Measurements from ENCODE around the gene ARPC1A. TPM values are rescaled to one million over a fixed set of nuclear protein-coding genes. Genes with fewer than 3 reads are reported as not detected.

ARPC1A gene
- polyA plus RNA-seq, 1 donor from 2014 or later: 154 TPM

DNA sequence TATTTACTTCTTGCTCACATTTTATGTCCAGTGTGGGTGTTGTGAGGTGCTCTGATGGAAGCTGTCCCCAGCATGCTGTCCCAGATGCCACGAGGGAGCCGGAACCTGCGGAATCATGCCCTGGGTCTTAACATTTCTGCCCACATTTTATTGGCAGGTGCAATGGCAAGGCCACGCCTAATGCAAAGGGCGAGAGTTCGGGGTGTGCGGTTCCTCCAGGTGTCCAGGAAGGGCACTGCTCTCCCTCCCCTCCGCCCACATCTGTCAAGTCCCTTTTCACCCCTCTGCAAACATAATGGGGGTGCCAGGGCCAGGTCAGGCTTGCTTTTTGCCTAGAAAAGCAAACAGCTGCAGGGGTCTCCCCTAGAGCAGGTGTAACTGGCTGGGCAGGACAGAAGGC is 66.3 kb downstream of the ARPC1A start:
- Histone ChIP-seq H3F3A (ENCODE audit: insufficient read depth, low read length, poor library complexity, severe bottlenecking) (no peaks in the 10 kb centered on the region), H3K4me2 (ENCODE audit: low read length) (no peak overlapping the region), H3K9ac (ENCODE audit: low read length) (peak overlapping the region; percentile 66), H2AFZ (ENCODE audit: low read depth, low read length) (no peak overlapping the region), H3K9me3 (ENCODE audit: low read length) (no peaks in the 10 kb centered on the region), H3K4me3 (ENCODE audit: low read length) (peak overlapping the region; percentile 74), H3K36me3 (ENCODE audit: insufficient read depth, low read length) (no peaks in the 10 kb centered on the region), H3K27ac (ENCODE audit: low read length) (no peak overlapping the region), H3K9me2 (ENCODE audit: insufficient read depth, low read length) (no peaks in the 10 kb centered on the region), H3K27me3 (ENCODE audit: insufficient read depth, low read depth, low read length) (no peaks in the 10 kb centered on the region), H4K20me1 (ENCODE audit: insufficient read depth) (no peaks in the 10 kb centered on the region), H3K79me2 (replicated peaks; ENCODE audit: insufficient read depth, low read length) (no peaks in the 10 kb centered on the region)
- TF ChIP-seq, protein P1, sequence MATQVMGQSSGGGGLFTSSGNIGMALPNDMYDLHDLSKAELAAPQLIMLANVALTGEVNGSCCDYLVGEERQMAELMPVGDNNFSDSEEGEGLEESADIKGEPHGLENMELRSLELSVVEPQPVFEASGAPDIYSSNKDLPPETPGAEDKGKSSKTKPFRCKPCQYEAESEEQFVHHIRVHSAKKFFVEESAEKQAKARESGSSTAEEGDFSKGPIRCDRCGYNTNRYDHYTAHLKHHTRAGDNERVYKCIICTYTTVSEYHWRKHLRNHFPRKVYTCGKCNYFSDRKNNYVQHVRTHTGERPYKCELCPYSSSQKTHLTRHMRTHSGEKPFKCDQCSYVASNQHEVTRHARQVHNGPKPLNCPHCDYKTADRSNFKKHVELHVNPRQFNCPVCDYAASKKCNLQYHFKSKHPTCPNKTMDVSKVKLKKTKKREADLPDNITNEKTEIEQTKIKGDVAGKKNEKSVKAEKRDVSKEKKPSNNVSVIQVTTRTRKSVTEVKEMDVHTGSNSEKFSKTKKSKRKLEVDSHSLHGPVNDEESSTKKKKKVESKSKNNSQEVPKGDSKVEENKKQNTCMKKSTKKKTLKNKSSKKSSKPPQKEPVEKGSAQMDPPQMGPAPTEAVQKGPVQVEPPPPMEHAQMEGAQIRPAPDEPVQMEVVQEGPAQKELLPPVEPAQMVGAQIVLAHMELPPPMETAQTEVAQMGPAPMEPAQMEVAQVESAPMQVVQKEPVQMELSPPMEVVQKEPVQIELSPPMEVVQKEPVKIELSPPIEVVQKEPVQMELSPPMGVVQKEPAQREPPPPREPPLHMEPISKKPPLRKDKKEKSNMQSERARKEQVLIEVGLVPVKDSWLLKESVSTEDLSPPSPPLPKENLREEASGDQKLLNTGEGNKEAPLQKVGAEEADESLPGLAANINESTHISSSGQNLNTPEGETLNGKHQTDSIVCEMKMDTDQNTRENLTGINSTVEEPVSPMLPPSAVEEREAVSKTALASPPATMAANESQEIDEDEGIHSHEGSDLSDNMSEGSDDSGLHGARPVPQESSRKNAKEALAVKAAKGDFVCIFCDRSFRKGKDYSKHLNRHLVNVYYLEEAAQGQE (IDR thresholded peaks at IDR 0.05; ENCODE audit: borderline replicate concordance): no peak
- TF ChIP-seq, protein P2, sequence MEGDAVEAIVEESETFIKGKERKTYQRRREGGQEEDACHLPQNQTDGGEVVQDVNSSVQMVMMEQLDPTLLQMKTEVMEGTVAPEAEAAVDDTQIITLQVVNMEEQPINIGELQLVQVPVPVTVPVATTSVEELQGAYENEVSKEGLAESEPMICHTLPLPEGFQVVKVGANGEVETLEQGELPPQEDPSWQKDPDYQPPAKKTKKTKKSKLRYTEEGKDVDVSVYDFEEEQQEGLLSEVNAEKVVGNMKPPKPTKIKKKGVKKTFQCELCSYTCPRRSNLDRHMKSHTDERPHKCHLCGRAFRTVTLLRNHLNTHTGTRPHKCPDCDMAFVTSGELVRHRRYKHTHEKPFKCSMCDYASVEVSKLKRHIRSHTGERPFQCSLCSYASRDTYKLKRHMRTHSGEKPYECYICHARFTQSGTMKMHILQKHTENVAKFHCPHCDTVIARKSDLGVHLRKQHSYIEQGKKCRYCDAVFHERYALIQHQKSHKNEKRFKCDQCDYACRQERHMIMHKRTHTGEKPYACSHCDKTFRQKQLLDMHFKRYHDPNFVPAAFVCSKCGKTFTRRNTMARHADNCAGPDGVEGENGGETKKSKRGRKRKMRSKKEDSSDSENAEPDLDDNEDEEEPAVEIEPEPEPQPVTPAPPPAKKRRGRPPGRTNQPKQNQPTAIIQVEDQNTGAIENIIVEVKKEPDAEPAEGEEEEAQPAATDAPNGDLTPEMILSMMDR (IDR thresholded peaks at IDR 0.05; ENCODE audit: poor library complexity, severe bottlenecking): no peak
- TF ChIP-seq SMC3 (conservative IDR thresholded peaks at IDR 0.05; ENCODE audit: poor library complexity) (no peak), MXI1 (conservative IDR thresholded peaks at IDR 0.05; ENCODE audit: poor library complexity, severe bottlenecking) (no peak), EZH2 (IDR thresholded peaks at IDR 0.05; ENCODE audit: borderline replicate concordance, insufficient read depth, low read length, poor library complexity, severe bottlenecking) (no peak), EP300 (conservative IDR thresholded peaks at IDR 0.05; ENCODE audit: poor library complexity, severe bottlenecking) (no peak), POLR2AphosphoS5 (IDR thresholded peaks at IDR 0.05) (no peak), TAF1 (IDR thresholded peaks at IDR 0.05; ENCODE audit: low read depth) (no peak), RAD21 (conservative IDR thresholded peaks at IDR 0.05) (no peak)

DNA sequence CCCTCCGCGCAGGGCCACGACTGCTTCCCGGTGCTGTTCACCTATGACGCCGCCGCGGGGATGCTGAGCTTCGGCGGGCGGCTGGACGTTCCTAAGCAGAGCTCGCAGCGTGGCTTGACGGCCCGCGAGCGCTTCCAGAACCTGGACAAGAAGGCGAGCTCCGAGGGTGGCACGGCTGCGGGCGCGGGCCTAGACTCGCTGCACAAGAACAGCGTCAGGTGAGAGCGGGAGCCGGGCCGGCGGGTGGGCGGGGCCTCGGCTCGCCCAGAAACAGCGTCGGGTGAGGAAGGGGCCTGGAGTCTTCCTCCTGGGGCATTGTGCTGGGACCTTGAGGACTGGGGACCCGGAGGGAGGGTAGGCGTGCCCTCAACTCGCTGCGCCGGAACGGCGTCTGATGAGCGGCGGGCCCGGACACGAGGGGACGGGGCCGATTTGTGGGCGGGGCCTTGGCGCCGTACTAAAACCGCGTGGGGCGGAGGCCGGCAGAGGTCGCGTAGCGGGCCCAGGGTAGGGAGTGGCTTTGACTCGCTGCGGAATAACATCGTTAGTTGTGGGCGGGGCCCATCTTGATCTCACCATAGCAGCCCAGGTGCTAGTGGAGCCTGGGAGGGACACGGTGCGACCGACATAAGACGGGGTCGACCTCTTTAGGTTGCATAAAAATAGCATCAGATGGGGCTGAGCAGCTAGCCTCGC is 67.1 kb downstream of the ARPC1A start:
- Histone ChIP-seq H2AFZ (ENCODE audit: low read depth, low read length) (peak overlapping the region; percentile 56), H3K9me3 (ENCODE audit: low read length) (no peaks in the 10 kb centered on the region), H3K27ac (ENCODE audit: low read length) (no peak overlapping the region), H3K9ac (ENCODE audit: low read length) (peak overlapping the region; percentile 66), H3K27me3 (ENCODE audit: insufficient read depth, low read depth, low read length) (no peaks in the 10 kb centered on the region), H3F3A (ENCODE audit: insufficient read depth, low read length, poor library complexity, severe bottlenecking) (no peaks in the 10 kb centered on the region), H3K79me2 (replicated peaks; ENCODE audit: insufficient read depth, low read length) (no peaks in the 10 kb centered on the region), H4K20me1 (ENCODE audit: insufficient read depth) (no peaks in the 10 kb centered on the region), H3K4me3 (ENCODE audit: low read length) (peak overlapping the region; percentile 74), H3K36me3 (ENCODE audit: insufficient read depth, low read length) (no peaks in the 10 kb centered on the region), H3K9me2 (ENCODE audit: insufficient read depth, low read length) (no peaks in the 10 kb centered on the region), H3K4me2 (ENCODE audit: low read length) (peak overlapping the region; percentile 33)
- TF ChIP-seq, protein P2 (IDR thresholded peaks at IDR 0.05; ENCODE audit: poor library complexity, severe bottlenecking): no peak
- TF ChIP-seq, protein P1 (IDR thresholded peaks at IDR 0.05; ENCODE audit: borderline replicate concordance): peak; percentile 30
- TF ChIP-seq EZH2 (IDR thresholded peaks at IDR 0.05; ENCODE audit: borderline replicate concordance, insufficient read depth, low read length, poor library complexity, severe bottlenecking): no peak
- TF ChIP-seq SMC3 (conservative IDR thresholded peaks at IDR 0.05; ENCODE audit: poor library complexity): no peak
- TF ChIP-seq MXI1 (conservative IDR thresholded peaks at IDR 0.05; ENCODE audit: poor library complexity, severe bottlenecking): peak; percentile 50
- peak; percentile 49 for TF ChIP-seq TAF1 (IDR thresholded peaks at IDR 0.05; ENCODE audit: low read depth)
- peak; percentile 42 for TF ChIP-seq POLR2AphosphoS5 (IDR thresholded peaks at IDR 0.05)

Measured in neural cell (in vitro differentiated cells).